ENCODE measurements around the gene CCDC9B.

The CCDC9B gene

DNA sequence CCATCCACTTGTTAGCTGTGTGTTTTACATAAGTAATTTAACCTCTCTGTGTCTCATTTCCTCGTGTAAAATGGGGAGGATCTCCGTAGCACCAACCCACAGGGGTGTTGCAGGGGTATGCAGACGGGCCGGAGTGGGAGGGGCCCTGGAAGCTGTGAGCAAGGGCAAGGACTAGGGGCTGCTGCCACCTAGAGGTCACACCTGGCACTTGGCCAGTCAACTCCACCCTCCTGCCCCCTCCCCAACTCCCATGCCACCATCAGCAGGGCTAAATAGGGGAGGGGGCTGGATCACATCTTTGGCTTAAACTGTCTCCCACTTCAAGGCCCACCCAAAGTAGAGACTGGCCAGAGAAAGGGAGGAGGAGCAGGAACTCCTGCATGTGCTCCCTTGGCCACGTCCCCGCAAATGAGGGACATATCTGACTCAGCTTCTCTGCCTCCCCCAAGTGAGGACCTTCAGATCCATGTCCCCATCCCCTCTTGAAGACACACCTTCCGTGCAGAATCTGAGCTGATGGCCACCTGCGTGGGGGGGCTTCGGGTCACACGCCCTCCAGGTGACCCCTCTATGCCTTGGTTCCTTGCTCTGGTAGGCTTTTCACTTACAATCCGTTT lies 2.6 kb downstream of the CCDC9B start:
- no peaks in the 10 kb centered on the region for H3K27me3 ChIP-seq (replicated peaks; ENCODE audit: insufficient read depth, low read length)
- H3K79me2 ChIP-seq (ENCODE audit: low read length), result no peaks in the 10 kb centered on the region
- H3K36me3 ChIP-seq (replicated peaks; ENCODE audit: insufficient read depth, low read length), result no peaks in the 10 kb centered on the region
- peaks cover 12% of the 10 kb centered on the region; the same call in 1 of the 2 replicates for H3K4me1 ChIP-seq (ENCODE audit: low read length)
- H3K4me3 ChIP-seq (ENCODE audit: low read length), result no peak overlapping the region
- DNase-seq, result peak; percentile 58
- H3F3A ChIP-seq (ENCODE audit: insufficient read depth, low read length), result no peaks in the 10 kb centered on the region
- H3K27ac ChIP-seq (ENCODE audit: low read length), result no peak overlapping the region
- H3K9ac ChIP-seq (ENCODE audit: low read length), result no peak overlapping the region
- H3K4me2 ChIP-seq (ENCODE audit: low read depth, low read length), result peak overlapping the region; percentile 49
- no peak for TF ChIP-seq EZH2 (optimal IDR thresholded peaks at IDR 0.05; ENCODE audit: low read depth, low read length)
- TF ChIP-seq CTCF (IDR thresholded peaks at IDR 0.05; ENCODE audit: low read length), result peak; percentile 95
- TF ChIP-seq EZH2phosphoT487 (IDR thresholded peaks at IDR 0.05; ENCODE audit: low read length), result no peak
- no peaks in the 10 kb centered on the region for H3K9me3 ChIP-seq (replicated peaks; ENCODE audit: insufficient read depth, low read length)
- H3K9me2 ChIP-seq (replicated peaks; ENCODE audit: insufficient read depth, low read length), result no peaks in the 10 kb centered on the region
- peak overlapping the region; percentile 58; the same call in 1 of the 2 replicates for H2AFZ ChIP-seq (ENCODE audit: low read length)
- no peaks in the 10 kb centered on the region for H4K20me1 ChIP-seq (ENCODE audit: insufficient read depth, low read length)

- Histone ChIP-seq H2AFZ (ENCODE audit: low read length) (peak overlapping the region; percentile 58; the same call in 1 of the 2 replicates), H3K4me2 (ENCODE audit: low read depth, low read length) (peak overlapping the region; percentile 49; the same call in 1 of the 2 replicates), H3K9me3 (replicated peaks; ENCODE audit: insufficient read depth, low read length) (no peaks in the 10 kb centered on the region), H3K9me2 (replicated peaks; ENCODE audit: insufficient read depth, low read length) (no peaks in the 10 kb centered on the region), H3K27me3 (replicated peaks; ENCODE audit: insufficient read depth, low read length) (no peaks in the 10 kb centered on the region), H3K79me2 (ENCODE audit: low read length) (no peaks in the 10 kb centered on the region), H4K20me1 (ENCODE audit: insufficient read depth, low read length) (no peaks in the 10 kb centered on the region), H3K9ac (ENCODE audit: low read length) (no peak overlapping the region), H3K4me1 (ENCODE audit: low read length) (peaks cover 12% of the 10 kb centered on the region; the same call in 1 of the 2 replicates), H3F3A (ENCODE audit: insufficient read depth, low read length) (no peaks in the 10 kb centered on the region), H3K36me3 (replicated peaks; ENCODE audit: insufficient read depth, low read length) (no peaks in the 10 kb centered on the region), H3K4me3 (ENCODE audit: low read length) (no peak overlapping the region), H3K27ac (ENCODE audit: low read length) (no peak overlapping the region)
- no peak for DNase-seq
- TF ChIP-seq CTCF (IDR thresholded peaks at IDR 0.05; ENCODE audit: low read length) (no peak), EZH2 (optimal IDR thresholded peaks at IDR 0.05; ENCODE audit: low read depth, low read length) (no peak), EZH2phosphoT487 (IDR thresholded peaks at IDR 0.05; ENCODE audit: low read length) (no peak)
Measured at GRCh38 chr15:40337597-40337996, 3.1 kb downstream of the CCDC9B start.

- Histone ChIP-seq H3K27ac (ENCODE audit: low read length) (no peak overlapping the region), H2AFZ (ENCODE audit: low read length) (peak overlapping the region; percentile 71), H4K20me1 (ENCODE audit: insufficient read depth, low read length) (no peaks in the 10 kb centered on the region), H3K4me3 (ENCODE audit: low read length) (peak overlapping the region; percentile 26; the same call in 1 of the 2 replicates), H3K27me3 (replicated peaks; ENCODE audit: insufficient read depth, low read length) (no peaks in the 10 kb centered on the region), H3F3A (ENCODE audit: insufficient read depth, low read length) (no peaks in the 10 kb centered on the region), H3K9me3 (replicated peaks; ENCODE audit: insufficient read depth, low read length) (no peaks in the 10 kb centered on the region), H3K79me2 (ENCODE audit: low read length) (no peaks in the 10 kb centered on the region), H3K4me1 (ENCODE audit: low read length) (peaks cover 12% of the 10 kb centered on the region; the same call in 1 of the 2 replicates), H3K9ac (ENCODE audit: low read length) (no peak overlapping the region), H3K4me2 (ENCODE audit: low read depth, low read length) (peak overlapping the region; percentile 48; the same call in 1 of the 2 replicates), H3K36me3 (replicated peaks; ENCODE audit: insufficient read depth, low read length) (no peaks in the 10 kb centered on the region), H3K9me2 (replicated peaks; ENCODE audit: insufficient read depth, low read length) (no peaks in the 10 kb centered on the region)
- DNase-seq, result peak; percentile 36
- TF ChIP-seq EZH2phosphoT487 (IDR thresholded peaks at IDR 0.05; ENCODE audit: low read length) (no peak), EZH2 (optimal IDR thresholded peaks at IDR 0.05; ENCODE audit: low read depth, low read length) (no peak), CTCF (IDR thresholded peaks at IDR 0.05; ENCODE audit: low read length) (peak; percentile 70)
Measured at GRCh38 chr15:40336744-40337122, 4.0 kb downstream of the CCDC9B start.
